SJSA1 (cell line): ENCODE results near the gene TRIM15. TPM values are rescaled to one million over a fixed set of nuclear protein-coding genes. Genes with fewer than 3 reads are reported as not detected.

ENCODE experiments used
- DNase-seq, 2 experiments: peaks; one replicate each; pipeline ENCODE4 v3.0.0-alpha.2; 2015 to 2020; ENCODE audit warnings: low spot score in 2 of 2, low read depth in 1 of 2
- H3K27ac ChIP-seq: fragments of 250-450 bp; sonication (Bioruptor Pico); 2 replicates; pipeline ENCODE4 v1.5.1; 2020; ENCODE audit warnings: mild to moderate bottlenecking, moderate library complexity
- H3K27me3 ChIP-seq: fragments of 250-450 bp; sonication (Bioruptor Pico); replicated peaks from 2 replicates; pipeline ENCODE4 v1.5.1; 2020; ENCODE audit warnings: mild to moderate bottlenecking, moderate library complexity
- H3K36me3 ChIP-seq: fragments of 250-450 bp; sonication (Bioruptor Pico); 2 replicates; pipeline ENCODE4 v1.5.1; 2020; ENCODE audit warnings: mild to moderate bottlenecking
- H3K4me1 ChIP-seq: fragments of 250-450 bp; sonication (Bioruptor Pico); replicated peaks from 2 replicates; pipeline ENCODE4 v1.6.1; 2021; ENCODE audit warnings: mild to moderate bottlenecking
- H3K4me3 ChIP-seq: fragments of 250-450 bp; sonication (Bioruptor Pico); 2 replicates; pipeline ENCODE4 v1.5.1; 2020; ENCODE audit warnings: mild to moderate bottlenecking
- H3K9me3 ChIP-seq: fragments of 250-450 bp; sonication (Bioruptor Pico); replicated peaks from 2 replicates; pipeline ENCODE4 v1.5.1; 2020; ENCODE audit warnings: mild to moderate bottlenecking
- total RNA-seq: library from RNA; depleted of rRNA; stranded (reverse); fragments of >200 nt; shearing (Covaris generic); gene quantifications from 2 replicates; pipeline ENCODE4 v1.2.3, GENCODE V29; 2014

TRIM15 gene
- total RNA-seq, 1 experiment from 2014 or later, result not detected

DNA sequence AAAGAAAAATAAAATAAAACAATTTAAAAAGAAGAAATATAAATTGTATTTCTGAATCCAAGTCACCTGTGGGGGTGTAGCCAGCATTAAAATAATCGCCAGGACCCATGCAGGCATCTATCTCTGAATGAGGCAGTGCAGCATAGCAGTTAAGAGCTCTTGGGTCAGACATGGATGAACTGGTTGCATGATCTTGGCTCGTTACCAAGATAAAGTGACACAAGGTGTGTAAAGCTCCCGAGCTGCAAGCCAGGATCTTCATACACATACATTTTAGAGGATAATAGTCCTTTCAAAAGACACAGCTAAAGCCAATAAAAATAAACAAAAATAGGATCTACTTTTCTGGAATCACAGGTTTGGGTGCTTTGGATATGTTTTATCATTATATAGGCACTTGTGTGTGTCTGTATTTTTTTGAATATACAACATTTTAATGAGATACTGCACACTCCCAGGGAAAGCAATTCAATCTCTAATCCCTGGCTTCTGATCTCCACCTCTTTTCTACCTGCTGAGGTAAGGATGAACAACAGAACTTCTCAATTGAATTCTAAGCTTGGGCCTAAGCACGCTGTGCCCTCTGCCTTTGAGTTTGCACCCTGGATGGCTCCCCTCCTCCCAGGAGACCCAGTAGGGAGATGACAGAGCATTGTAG, 11.2 kb upstream of the TRIM15 start:
- Histone ChIP-seq H3K27me3 (no peaks in the 10 kb centered on the region), H3K36me3 (no peaks in the 10 kb centered on the region), H3K4me1 (peaks cover 24% of the 10 kb centered on the region), H3K27ac (no peak overlapping the region), H3K9me3 (no peaks in the 10 kb centered on the region), H3K4me3 (no peak overlapping the region)
- no peak for DNase-seq

DNA sequence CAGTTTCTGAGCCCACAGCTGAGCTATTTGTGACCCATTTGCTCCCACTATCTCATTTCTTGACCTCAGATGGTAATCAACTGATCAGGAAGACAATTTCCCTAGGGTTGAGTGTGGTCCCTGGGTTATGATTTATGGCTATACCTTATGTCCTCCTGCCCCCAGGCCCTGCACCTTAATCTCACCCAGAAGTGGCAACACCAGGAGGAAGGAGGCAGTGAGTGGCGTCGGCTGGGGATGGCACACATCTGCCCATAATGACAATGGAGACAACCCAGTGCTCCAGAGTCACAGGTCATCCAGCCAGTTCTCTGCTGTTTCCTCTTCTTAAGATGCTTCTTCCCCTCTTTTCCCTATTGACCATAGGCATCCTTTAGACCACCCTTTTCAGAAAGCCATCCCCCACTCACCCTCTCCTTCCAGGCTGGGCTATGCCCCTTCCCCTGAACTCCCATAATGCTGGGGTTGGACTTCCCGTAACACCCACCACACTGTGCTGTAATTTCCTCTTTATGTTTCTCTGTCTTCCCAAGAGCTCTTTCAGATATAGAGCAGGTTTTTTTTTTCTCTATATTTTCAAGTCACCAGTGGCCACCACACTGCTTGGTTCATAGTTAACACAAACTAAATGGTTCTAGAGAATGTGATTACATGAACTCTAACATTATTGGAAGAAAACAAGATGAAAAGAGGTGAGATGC, 10.3 kb upstream of the TRIM15 start:
- peaks cover 24% of the 10 kb centered on the region for H3K4me1 ChIP-seq
- H3K9me3 ChIP-seq, result no peaks in the 10 kb centered on the region
- no peak overlapping the region for H3K27ac ChIP-seq
- no peak for DNase-seq
- no peaks in the 10 kb centered on the region for H3K36me3 ChIP-seq
- no peak overlapping the region for H3K4me3 ChIP-seq
- H3K27me3 ChIP-seq, result no peaks in the 10 kb centered on the region

DNA sequence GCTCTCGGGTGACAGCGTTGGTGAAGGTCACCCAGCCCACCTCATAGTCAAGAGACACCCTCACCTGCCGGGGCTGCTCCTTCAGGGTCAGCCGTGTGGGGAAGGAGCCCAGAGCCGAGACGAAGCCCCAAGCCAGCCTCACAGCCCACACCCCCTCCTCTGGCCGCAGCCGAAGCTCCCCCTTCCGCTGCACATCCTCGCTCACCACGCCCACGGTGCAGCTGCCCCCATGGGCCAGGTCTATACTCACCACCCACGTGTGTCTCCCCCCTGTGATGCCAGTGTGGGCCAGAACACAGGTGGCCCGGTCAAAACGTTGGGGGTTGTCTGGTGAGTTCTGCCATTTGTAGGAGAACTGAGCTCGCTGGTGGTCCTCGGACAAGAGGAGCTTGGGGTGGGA, 9.3 kb upstream of the TRIM15 start:
- H3K4me1 ChIP-seq, result peaks cover 24% of the 10 kb centered on the region
- no peaks in the 10 kb centered on the region for H3K36me3 ChIP-seq
- no peak for DNase-seq
- H3K9me3 ChIP-seq, result no peaks in the 10 kb centered on the region
- H3K27ac ChIP-seq, result no peak overlapping the region
- H3K27me3 ChIP-seq, result no peaks in the 10 kb centered on the region
- H3K4me3 ChIP-seq, result no peak overlapping the region

DNA sequence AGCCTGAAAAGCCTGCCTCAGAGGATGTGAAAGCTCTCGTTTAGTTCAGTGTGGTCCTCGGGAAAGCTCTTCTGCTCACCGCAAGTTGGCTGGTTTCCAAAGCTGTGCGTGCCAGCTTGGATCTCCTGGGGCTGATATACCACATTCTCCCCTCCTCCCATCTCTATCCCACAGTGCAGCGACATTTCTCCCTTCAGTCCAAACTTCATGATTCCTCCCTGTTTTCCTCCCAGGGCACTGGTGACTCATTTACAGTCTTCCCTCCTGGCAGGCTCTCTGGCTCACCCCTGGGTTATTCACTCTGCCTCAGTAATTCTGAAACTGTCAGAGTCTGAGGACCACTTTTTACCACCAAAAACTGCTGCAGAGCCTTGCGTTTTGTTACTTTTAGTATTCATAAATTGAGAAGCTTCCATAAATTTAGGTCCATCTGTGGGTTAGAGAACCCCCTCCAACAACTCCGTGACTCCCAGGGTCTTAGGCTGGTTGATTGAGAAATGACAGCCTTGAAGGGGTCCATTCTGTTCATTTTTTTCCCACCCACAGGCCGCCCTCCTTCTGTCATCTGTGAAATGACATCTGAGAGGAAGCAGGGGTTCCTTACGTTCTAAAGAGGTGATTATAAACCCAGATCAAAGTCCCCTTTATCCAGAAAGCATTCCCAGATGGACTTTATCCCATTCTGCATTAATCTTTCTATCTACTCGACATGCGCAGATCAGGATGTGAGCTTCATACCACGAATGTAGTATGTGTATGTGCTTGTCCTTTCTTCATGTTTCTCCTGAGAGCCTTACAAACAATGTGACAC, 8.4 kb upstream of the TRIM15 start:
- Histone ChIP-seq H3K27ac (no peak overlapping the region), H3K4me1 (peaks cover 24% of the 10 kb centered on the region), H3K4me3 (no peak overlapping the region), H3K9me3 (no peaks in the 10 kb centered on the region), H3K36me3 (no peaks in the 10 kb centered on the region), H3K27me3 (peaks cover 7% of the 10 kb centered on the region; the same call in 1 of the 2 replicates)
- DNase-seq, result peak; percentile 73 to 78

DNA sequence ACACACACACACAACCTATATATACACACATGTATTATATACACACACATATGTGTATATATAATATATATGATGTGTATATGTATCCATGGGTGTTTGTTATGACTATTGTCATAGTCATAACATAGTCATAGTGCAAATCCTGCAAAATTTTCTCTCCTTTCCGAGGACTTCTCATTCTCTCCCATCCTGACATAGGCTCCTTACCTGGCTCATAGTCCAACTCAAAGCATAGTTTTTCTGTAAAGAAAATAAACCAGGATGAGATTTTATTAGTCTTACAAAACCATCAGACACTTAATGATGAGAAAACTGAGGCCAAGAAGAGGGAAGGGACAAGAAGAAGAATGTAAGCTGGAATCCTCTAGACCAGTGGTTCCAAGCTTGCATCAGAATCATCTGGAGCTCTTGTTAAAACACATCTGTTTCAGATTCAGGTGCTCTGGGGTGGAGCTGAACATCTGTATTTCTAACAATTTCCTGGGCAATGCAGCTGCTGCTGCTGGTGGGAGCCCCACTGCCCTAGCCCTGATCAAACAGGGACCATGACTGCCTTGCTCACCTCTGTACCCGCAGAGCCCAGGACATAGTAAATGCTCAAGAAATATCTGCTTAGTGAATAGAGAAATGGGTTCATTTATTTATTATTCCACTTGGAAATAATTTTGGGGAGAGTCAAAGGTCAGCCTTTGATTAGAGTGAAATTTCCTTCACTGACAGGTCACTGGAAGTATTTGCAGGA, 7.7 kb upstream of the TRIM15 start:
- no peak for DNase-seq
- H3K36me3 ChIP-seq, result no peaks in the 10 kb centered on the region

DNA sequence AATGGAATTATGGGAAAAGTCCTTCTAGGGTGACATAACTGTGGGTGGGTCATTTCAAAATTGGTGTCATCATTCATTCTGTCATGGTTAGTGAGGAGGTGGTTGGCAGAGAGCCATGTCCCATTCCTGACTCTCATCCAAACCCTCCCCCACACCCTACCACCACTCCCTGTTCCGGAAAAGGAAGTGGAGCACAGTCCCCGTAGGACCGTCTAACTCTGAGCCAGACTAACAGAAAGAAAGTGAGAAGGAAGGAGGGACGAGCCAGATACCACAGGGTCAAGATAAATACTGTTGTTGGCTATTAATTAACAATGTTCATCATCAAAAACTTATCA, 7.1 kb upstream of the TRIM15 start:
- Histone ChIP-seq H3K9me3 (no peaks in the 10 kb centered on the region), H3K27me3 (peaks cover 8% of the 10 kb centered on the region; the same call in 1 of the 2 replicates)
- DNase-seq, result peak in 1 of 2 experiments; percentile 18

More for the DNA sequence above, 7.7 kb upstream of the TRIM15 start:
- Histone ChIP-seq H3K4me1 (peaks cover 24% of the 10 kb centered on the region), H3K4me3 (no peak overlapping the region), H3K27ac (no peak overlapping the region; the same call in 1 of the 2 replicates), H3K9me3 (no peaks in the 10 kb centered on the region), H3K27me3 (peaks cover 8% of the 10 kb centered on the region; the same call in 1 of the 2 replicates)

DNA sequence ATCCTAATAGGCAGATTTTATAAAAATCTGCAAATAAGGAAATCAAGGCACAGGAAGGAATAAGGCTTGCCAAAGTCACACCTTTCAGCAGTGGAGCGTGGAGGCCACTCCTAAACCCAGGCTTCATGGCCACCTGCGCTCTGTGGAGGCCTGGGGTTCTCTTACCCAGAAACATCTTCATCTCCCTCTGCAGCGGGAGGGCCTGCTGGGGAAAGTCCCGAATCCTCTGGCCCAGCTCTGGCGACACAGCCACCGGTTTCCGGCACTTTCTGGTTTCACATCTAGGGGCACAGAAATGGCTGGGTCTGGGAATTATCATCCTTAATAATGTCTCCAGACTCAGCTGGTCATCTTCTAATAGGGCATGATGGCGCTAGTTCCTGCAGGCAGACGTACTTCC, 6.6 kb upstream of the TRIM15 start:
- Histone ChIP-seq H3K4me1 (peaks cover 24% of the 10 kb centered on the region), H3K27ac (no peak overlapping the region), H3K27me3 (peaks cover 8% of the 10 kb centered on the region; the same call in 1 of the 2 replicates), H3K4me3 (no peak overlapping the region), H3K36me3 (no peaks in the 10 kb centered on the region), H3K9me3 (no peaks in the 10 kb centered on the region)
- no peak for DNase-seq

More for the DNA sequence above, 7.1 kb upstream of the TRIM15 start:
- Histone ChIP-seq H3K27ac (no peak overlapping the region), H3K4me3 (no peak overlapping the region), H3K36me3 (no peaks in the 10 kb centered on the region), H3K4me1 (peaks cover 24% of the 10 kb centered on the region)

DNA sequence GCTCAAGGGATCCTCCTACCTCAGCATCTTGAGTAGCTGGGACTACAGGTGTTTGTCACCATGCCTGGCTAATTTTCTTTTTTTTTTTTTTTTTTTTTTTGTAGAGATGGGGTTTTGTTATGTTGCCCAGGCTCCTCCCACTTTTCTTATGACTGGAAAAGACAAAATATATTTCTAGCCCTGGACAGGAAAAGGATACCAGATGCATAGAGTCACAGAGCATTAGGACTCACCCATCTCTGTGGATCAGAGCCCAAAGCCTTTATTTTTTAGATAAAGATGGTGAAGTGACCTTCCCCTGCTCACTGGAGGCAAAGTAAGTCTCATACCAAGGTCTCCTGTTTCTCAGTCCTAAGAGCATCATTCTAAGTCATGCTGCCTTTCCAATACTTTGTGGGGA, 5.8 kb upstream of the TRIM15 start:
- DNase-seq, result no peak
- H3K36me3 ChIP-seq, result no peaks in the 10 kb centered on the region

DNA sequence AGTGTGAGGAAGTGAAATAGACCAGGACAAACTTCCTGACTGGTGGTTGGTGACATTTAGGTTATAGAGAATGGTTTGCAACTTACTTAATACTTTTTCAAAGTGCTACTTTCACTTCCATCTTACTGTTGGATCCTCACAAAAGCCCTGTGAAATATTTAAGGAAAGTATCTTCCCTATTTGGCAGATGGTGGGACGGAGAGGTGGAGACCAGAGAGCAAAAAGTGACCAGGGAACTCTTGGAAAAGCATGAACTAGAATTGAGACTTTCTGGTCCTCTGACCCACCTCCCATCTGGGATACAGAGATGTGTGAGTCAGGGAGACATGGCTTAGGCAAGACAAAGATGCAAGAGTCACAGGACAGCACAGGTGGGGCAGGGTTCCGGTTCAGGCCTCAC, 5.3 kb upstream of the TRIM15 start:
- DNase-seq, result no peak
- Histone ChIP-seq H3K9me3 (no peaks in the 10 kb centered on the region), H3K4me3 (no peak overlapping the region), H3K27me3 (peaks cover 8% of the 10 kb centered on the region; the same call in 1 of the 2 replicates), H3K36me3 (no peaks in the 10 kb centered on the region), H3K4me1 (peaks cover 24% of the 10 kb centered on the region), H3K27ac (no peak overlapping the region)

More for the DNA sequence above, 5.8 kb upstream of the TRIM15 start:
- Histone ChIP-seq H3K27ac (no peak overlapping the region), H3K4me1 (peaks cover 24% of the 10 kb centered on the region), H3K27me3 (peaks cover 8% of the 10 kb centered on the region; the same call in 1 of the 2 replicates), H3K4me3 (no peak overlapping the region), H3K9me3 (no peaks in the 10 kb centered on the region)

DNA sequence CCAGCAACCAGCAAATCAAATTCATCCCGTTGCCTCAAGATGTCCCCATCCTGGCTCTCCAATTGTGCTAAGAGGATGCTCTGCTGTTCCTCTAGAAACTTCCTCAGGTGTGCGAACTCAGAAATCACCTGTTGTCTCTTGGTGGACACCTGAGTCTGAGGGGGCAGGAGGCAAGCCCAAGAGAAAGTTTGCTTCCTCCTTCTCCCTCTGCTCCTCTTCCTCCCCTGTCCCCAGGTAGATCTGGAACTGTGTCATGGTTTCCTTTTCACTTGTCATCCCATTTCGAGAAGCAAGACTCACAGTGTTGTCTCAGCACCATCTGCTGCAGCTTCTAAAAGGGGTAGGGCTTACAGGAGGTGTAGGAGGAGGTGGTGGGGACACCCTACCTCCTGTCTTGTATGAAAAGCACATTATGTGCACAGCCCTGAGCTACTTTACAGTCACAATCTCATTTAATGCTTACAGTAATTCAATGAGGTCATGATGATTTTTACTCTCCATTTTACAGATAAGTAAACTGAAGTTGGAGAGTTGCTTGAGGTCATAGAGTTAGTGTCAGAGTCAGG, 4.8 kb upstream of the TRIM15 start:
- no peak overlapping the region for H3K4me3 ChIP-seq
- no peak overlapping the region for H3K27ac ChIP-seq
- H3K9me3 ChIP-seq, result no peaks in the 10 kb centered on the region
- DNase-seq, result no peak
- no peaks in the 10 kb centered on the region for H3K36me3 ChIP-seq
- H3K4me1 ChIP-seq, result peaks cover 24% of the 10 kb centered on the region
- peaks cover 8% of the 10 kb centered on the region; the same call in 1 of the 2 replicates for H3K27me3 ChIP-seq

DNA sequence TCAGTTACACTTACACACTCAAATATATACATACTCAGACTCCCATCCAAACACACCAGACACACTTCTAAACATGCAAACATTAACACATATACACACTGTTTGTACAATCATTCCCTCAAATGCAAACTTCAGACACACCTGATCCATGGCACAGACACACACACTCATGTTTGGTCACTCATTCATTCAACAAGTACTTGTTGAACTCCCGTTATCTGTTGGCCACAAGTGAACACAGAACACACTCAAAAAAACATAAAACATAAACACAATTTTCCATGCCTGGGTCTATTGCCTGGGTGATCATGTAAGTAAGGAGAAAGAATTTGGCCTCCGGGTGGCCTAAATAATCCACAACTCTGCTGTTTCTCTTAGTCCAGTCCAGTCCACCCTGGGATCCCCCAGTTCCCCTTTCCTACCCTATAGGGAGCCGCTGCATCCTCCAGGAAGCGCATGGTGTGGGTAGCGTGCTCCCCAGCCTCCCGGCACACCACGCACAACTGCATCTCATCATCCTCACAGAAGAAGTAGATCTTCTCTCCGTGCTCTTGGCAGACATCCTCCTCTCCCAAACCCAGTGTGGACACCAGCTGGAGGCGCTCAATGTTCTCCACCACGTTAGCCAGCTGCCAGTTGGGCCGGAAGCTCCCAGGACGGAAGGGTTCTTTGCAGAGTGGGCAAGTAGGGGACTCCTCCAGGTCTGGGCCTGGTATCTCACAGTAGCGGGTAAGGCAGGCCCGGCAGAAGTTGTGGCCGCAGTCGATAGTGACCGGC, 3.1 kb upstream of the TRIM15 start:
- H3K4me1 ChIP-seq, result peaks cover 12% of the 10 kb centered on the region
- H3K36me3 ChIP-seq, result no peaks in the 10 kb centered on the region
- no peak overlapping the region for H3K4me3 ChIP-seq
- H3K27me3 ChIP-seq, result peaks cover 8% of the 10 kb centered on the region; the same call in 1 of the 2 replicates
- H3K9me3 ChIP-seq, result no peaks in the 10 kb centered on the region
- DNase-seq, result no peak
- H3K27ac ChIP-seq, result no peak overlapping the region

DNA sequence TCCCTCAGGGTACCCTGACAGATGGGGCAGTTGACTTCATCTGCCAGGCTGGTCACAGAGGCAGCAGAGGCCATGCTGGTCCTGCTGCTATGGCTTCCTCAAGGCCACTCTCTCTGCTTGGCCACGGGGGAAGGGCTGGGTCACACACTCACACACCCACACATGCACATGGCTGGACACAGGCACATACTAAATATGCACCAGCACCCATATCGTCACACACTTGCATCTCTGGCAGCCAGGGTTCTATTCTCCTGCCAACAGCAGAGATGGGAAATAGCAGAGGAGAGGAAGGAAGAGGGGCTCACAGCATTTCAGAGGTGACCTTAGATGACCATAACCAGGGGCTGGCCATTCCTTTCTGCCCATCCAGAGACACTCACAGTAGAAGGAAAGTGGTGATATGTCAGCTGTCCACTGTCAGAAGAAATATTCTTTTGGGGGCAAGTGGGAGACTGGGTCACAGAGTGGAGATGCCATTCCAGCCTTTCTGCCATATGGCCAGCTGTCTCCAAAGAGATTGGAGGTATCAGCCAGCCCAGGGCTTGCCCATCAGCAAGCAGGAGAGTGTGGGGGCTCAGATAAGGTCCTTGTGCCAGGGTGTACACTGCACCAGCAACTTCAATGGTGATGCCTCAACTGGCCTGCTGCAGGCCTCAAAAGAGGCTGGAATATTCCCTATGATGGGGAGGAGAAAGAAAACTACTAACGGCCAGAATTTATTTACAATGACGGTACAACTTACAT, 2.4 kb upstream of the TRIM15 start, which contains the start of gene TRIM10:
Gene TRIM10 (minus strand): TSS at position 427 of the 747 bp plus-strand sequence. CDS start 353 bp downstream, at position 74.
- DNase-seq, result no peak
- Histone ChIP-seq H3K4me1 (peaks cover 4% of the 10 kb centered on the region), H3K9me3 (no peaks in the 10 kb centered on the region), H3K27me3 (peaks cover 14% of the 10 kb centered on the region; the same call in 1 of the 2 replicates), H3K27ac (no peak within 1 kb of the TSS), H3K36me3 (no peaks in the 10 kb centered on the region), H3K4me3 (no peak within 1 kb of the TSS)
